Fibroblast of pulmonary artery (primary cell): ENCODE data around the gene SELENOO.

Experiments used
- DNase-seq: peaks from one replicate; pipeline ENCODE4 v3.0.0-alpha.2; 2010; ENCODE audit warnings: low read depth
- H3K4me3 ChIP-seq: replicated peaks from 2 replicates; pipeline ENCODE4 v1.5.1; 2011; ENCODE audit warnings: low read depth, mild to moderate bottlenecking, control low read depth, low read length, moderate library complexity
- TF ChIP-seq, protein P1 (sequence below): IDR thresholded peaks from 2 replicates; pipeline ENCODE4 v1.5.1; 2011; ENCODE audit warnings: mild to moderate bottlenecking, control low read depth, low read length, inconsistent platforms; ENCODE audit errors: missing control alignments

SELENOO gene

DNA sequence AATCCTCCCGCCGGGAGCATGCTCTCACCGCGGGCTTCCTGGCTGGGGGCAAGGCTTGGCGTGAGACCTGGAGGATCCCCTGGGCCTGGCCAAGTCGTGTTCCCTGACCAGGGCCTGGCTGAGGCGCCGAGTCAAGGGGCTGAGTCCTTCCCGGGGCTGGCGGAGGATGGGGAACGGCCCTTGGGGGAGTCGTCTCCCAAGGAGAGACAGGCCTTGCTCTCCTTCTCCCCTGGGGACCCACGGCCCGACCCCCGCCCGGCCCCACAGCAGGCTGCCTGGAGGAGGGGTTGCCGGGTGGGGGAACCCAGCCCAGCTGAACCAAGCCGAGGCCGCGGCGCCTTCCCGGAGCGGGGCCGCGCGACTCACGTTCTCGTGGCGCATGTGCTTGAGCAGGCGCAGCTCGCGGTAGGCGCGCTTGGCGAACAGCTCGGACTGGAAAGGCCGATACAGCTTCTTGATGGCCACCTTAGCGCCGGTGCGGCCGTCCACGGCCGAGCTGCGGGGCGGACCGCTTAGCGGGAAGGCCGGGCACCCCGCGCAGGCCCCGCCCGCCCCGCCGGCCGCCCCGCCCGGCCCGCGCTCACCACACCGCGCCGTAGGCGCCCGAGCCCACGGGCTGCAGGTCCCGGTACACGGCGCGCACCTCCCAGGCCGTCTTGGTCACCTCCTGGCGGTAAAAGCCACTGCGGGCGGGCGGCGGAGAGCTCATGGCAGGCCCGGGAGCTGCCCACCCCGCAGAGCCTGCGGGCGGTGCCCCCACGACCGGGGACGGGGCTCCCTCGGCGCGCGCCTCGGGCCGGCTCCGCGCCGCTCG, 60.2 kb downstream of the SELENOO start:
- TF ChIP-seq, protein P1, sequence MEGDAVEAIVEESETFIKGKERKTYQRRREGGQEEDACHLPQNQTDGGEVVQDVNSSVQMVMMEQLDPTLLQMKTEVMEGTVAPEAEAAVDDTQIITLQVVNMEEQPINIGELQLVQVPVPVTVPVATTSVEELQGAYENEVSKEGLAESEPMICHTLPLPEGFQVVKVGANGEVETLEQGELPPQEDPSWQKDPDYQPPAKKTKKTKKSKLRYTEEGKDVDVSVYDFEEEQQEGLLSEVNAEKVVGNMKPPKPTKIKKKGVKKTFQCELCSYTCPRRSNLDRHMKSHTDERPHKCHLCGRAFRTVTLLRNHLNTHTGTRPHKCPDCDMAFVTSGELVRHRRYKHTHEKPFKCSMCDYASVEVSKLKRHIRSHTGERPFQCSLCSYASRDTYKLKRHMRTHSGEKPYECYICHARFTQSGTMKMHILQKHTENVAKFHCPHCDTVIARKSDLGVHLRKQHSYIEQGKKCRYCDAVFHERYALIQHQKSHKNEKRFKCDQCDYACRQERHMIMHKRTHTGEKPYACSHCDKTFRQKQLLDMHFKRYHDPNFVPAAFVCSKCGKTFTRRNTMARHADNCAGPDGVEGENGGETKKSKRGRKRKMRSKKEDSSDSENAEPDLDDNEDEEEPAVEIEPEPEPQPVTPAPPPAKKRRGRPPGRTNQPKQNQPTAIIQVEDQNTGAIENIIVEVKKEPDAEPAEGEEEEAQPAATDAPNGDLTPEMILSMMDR: no peak
- DNase-seq: peak; percentile 71
- peak overlapping the region; percentile 68 for H3K4me3 ChIP-seq

DNA sequence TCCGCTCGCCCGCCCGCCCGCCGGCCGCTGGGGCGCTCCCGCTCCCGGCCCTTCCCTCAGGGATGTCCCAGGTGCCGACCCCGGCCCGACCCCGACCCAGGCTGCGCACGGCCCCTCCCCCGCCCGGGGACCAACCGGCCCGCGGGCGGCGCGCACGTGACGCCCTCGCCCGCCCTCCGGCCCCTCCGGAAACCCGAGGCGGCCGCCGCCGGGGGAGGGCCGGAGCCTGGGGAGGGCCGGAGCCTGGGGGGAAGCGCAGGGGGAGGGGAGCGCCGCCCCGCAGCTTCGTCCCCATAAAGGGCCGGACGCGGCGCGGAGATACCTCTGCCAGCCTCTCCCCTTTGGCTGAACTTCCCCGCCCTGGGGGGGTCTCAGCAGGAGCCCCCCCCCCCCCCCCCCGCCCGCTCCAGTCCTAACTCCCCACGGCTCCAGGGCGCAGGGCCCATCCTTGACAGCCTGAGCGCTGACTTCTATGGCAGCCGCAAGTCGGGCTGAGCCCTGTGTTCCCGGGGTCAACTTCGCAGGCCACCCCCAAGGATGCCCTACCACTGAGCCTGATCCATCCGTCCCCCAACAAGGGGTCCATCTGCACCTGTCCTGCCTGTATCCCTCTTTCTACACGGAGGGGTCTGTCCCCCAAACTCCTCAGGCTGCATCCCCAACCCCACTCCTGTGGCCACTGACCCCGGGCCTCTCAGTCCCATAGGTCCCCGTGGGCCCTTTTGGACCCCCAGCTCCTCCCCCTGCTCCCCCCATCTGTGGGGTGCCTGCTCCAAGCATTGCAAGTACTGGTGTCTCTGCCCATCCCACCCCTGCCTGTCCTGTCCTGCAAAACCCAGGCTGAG, 61.0 kb downstream of the SELENOO start, which contains the start of gene MAPK12:
MAPK12 (minus strand) TSS at position 69 of the 845 bp plus-strand sequence. CDS start 174 bp downstream, outside the sequence.
- peak within 1 kb of the TSS; percentile 68 for H3K4me3 ChIP-seq
- TF ChIP-seq, protein P1: no peak
- DNase-seq: peak; percentile 28

DNA sequence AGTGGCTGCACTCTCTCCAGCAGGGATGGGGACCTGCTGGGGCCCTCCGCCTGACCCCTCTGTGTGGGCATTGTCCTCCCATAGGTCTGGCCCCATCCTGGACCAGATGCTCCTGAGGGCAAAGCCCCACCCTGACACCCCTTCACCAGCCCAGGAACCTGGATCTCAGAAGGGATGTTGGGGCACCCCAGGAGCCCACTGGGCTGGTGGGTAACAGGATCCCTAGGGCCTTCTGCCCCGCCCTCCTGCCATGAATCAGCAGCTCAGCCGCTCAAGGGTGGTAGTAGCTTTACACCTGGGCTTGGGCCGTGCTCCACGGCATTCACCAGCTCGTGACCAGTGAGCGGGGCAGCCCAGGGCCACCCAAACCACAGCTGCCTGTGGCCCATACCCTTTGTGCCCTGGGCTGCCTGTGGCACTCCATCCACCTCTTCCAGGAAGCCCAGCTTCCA, 61.7 kb downstream of the SELENOO start:
- no peak overlapping the region for H3K4me3 ChIP-seq
- no peak for DNase-seq
- TF ChIP-seq, protein P1: no peak

DNA sequence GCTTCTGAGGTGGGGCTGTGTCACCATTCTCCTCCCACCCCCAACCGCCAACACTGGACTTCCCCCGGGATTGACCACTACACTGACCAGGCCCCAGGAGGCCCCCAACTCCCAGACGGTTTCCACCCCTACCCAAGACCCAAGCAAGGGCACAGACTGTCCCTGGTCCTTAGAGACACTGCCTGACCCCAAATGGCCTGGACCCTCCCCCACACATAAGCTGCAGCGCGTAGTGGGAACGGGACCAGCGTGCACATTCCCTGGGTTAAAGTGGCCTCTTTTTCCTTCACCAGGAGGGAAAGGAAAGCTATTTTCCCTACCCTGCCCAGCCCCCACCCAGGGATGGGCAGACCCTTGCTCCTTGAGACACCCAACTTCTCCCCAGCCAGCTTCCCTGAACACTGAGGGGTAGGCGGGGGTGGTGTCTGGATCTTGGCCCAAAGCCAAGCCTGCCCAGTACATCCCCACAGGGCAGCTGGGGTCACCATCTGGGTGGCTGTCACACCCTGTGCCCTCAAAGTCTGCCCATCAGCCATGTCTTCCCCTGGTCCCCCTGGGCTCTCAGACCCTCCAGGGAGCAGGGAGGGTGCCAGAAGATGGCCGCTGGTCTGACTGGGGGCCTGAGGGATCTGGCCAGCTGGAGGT, 62.3 kb downstream of the SELENOO start:
- TF ChIP-seq, protein P1: no peak
- H3K4me3 ChIP-seq: no peak overlapping the region

DNA sequence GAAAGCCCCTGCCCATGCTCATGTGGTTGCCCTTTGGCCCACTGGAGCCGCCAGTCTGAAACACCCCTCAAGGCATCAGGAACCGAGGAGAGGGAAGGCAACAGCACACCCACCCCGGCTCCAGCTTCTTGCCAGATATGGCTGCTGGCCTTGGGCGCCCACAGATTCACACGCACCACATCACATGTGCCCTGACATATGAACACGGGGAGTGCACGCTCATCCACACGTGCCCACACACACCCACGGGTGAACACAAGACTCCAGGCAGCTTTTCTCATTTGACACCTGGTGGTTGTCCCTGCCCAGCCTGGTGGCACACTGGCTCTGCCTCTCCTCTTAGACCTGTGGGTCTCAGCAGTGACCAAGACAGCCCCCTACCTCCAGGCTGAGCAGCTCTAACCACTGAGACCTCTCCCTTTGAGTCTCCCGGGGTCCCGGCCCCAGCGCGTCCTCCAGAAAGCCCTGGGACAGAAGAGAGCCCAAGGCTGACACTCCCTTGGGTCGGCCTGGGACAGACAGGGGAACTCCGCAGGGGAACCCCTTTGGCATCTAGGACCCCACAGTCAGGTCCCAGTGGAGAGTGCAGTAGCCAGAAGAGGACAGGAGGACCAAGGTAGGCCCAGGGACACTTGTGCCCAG, 63.4 kb downstream of the SELENOO start:
- TF ChIP-seq, protein P1: no peak
- no peak overlapping the region for H3K4me3 ChIP-seq
- no peak for DNase-seq

More for the DNA sequence above, 62.3 kb downstream of the SELENOO start:
- DNase-seq: no peak

DNA sequence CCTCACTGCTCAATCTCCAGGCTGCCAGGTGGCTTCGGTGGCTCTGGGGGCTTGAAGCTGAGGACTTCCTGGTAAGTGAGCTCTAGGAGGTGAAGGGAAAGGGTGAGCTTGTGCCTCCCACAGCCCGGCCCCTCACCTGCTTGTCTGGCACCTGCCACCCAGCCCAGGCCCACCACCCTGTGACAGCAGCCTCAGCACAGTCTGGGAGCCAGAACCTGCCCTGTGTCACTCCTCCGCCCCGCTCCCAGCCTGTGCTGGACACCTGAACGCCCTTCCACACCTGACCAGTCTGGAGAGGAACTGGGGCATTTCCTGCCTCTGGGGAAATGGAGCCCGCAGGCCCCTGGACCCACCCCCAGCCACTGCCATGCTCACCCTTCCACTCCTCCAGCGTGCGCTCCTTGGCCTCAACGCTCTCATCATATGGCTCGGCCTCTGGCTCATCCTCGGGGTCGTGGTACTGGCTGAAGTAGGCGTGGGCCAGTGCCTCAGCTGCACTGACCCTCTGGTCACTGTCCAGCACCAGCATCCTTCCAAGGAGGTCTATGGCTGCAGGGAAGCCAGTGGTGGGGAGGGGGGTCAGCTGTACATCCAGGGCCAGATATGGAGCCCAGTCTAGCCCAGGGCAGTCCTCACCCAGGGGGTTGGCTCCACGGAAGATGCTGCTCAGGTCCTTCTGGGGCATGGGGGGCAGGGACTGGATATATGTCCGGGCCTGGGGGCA, 64.3 kb downstream of the SELENOO start:
- no peak for DNase-seq
- TF ChIP-seq, protein P1: no peak
- H3K4me3 ChIP-seq: no peak overlapping the region
